Progenitor cell of endocrine pancreas (in vitro differentiated cells): Measurements from ENCODE around the gene CDH15. TPM values are rescaled to one million over a fixed set of nuclear protein-coding genes. Genes with fewer than 3 reads are reported as not detected.

ENCODE experiments used
- DNase-seq: peaks from one replicate; pipeline ENCODE4 v3.0.0; 2021; ENCODE audit warnings: low spot score; ENCODE audit not compliant: unreplicated experiment
- H3K27ac Mint-ChIP-seq: 2 replicates; pipeline ENCODE4 v1.8.0; 2021; ENCODE audit warnings: mild to moderate bottlenecking, moderate library complexity, mixed read lengths
- H3K27me3 Mint-ChIP-seq: 2 replicates; pipeline ENCODE4 v1.8.0; 2021; ENCODE audit warnings: mixed read lengths
- H3K36me3 Mint-ChIP-seq: 2 replicates; pipeline ENCODE4 v1.8.0; 2022; ENCODE audit warnings: mixed read lengths; ENCODE audit not compliant: insufficient read depth
- H3K4me1 Mint-ChIP-seq: 2 replicates; pipeline ENCODE4 v1.8.0; 2021; ENCODE audit warnings: low read depth, mixed read lengths
- H3K4me3 Mint-ChIP-seq: 2 replicates; pipeline ENCODE4 v1.8.0; 2021; ENCODE audit warnings: low read depth, mild to moderate bottlenecking, moderate library complexity, mixed read lengths
- H3K9me3 Mint-ChIP-seq: 2 replicates; pipeline ENCODE4 v1.8.0; 2021; ENCODE audit warnings: low read depth, mixed read lengths
- CTCF ChIP-seq: fragments of 200-600 bp; sonication (generic); IDR thresholded peaks from one replicate; pipeline ENCODE4 v1.5.0; 2021; ENCODE audit warnings: antibody characterized with exemption, mild to moderate bottlenecking; ENCODE audit not compliant: unreplicated experiment
- total RNA-seq: library from RNA; stranded (reverse); gene quantifications from 2 replicates; pipeline ENCODE4 v1.2.1, GENCODE V29; 2021

The CDH15 gene
- total RNA-seq, 1 donor from 2014 or later: not detected

GRCh38 chr16:89207993-89208392 lies 36.4 kb downstream of the CDH15 start:
- H3K27ac Mint-ChIP-seq: no peak overlapping the region
- peaks cover 1% of the 10 kb centered on the region for H3K36me3 Mint-ChIP-seq
- H3K9me3 Mint-ChIP-seq: peaks cover 3% of the 10 kb centered on the region
- no peaks in the 10 kb centered on the region for H3K4me1 Mint-ChIP-seq
- TF ChIP-seq CTCF: no peak
- H3K27me3 Mint-ChIP-seq: peaks cover 30% of the 10 kb centered on the region
- no peak overlapping the region for H3K4me3 Mint-ChIP-seq
- DNase-seq: no peak

GRCh38 chr16:89209522-89210044 lies 38.0 kb downstream of the CDH15 start:
- Mint-ChIP-seq H3K4me1 (no peaks in the 10 kb centered on the region), H3K36me3 (no peaks in the 10 kb centered on the region), H3K9me3 (no peaks in the 10 kb centered on the region), H3K27ac (no peak overlapping the region), H3K4me3 (no peak overlapping the region), H3K27me3 (peaks cover 15% of the 10 kb centered on the region)
- no peak for DNase-seq
- TF ChIP-seq CTCF: no peak

GRCh38 chr16:89210165-89210903 lies 38.8 kb downstream of the CDH15 start:
- H3K4me3 Mint-ChIP-seq: no peak overlapping the region
- H3K27ac Mint-ChIP-seq: no peak overlapping the region
- no peaks in the 10 kb centered on the region for H3K9me3 Mint-ChIP-seq
- H3K36me3 Mint-ChIP-seq: no peaks in the 10 kb centered on the region
- TF ChIP-seq CTCF: no peak
- peaks cover 15% of the 10 kb centered on the region for H3K27me3 Mint-ChIP-seq
- DNase-seq: no peak
- no peaks in the 10 kb centered on the region for H3K4me1 Mint-ChIP-seq

GRCh38 chr16:89210904-89211515 lies 39.5 kb downstream of the CDH15 start:
- no peak overlapping the region for H3K27ac Mint-ChIP-seq
- TF ChIP-seq CTCF: no peak
- H3K9me3 Mint-ChIP-seq: no peaks in the 10 kb centered on the region
- no peak for DNase-seq
- no peak overlapping the region for H3K4me3 Mint-ChIP-seq
- no peaks in the 10 kb centered on the region for H3K36me3 Mint-ChIP-seq
- H3K27me3 Mint-ChIP-seq: peaks cover 15% of the 10 kb centered on the region
- no peaks in the 10 kb centered on the region for H3K4me1 Mint-ChIP-seq

GRCh38 chr16:89216315-89217137 lies 45.0 kb downstream of the CDH15 start:
- no peak for DNase-seq
- Mint-ChIP-seq H3K9me3 (no peaks in the 10 kb centered on the region), H3K27ac (peak overlapping the region; percentile 97), H3K36me3 (peaks cover 2% of the 10 kb centered on the region), H3K4me1 (peaks cover 15% of the 10 kb centered on the region), H3K4me3 (peak overlapping the region; percentile 89), H3K27me3 (no peaks in the 10 kb centered on the region)
- peak; percentile 74 for TF ChIP-seq CTCF
